ENCODE measurements around the gene JSRP1. TPM values are rescaled to one million over a fixed set of nuclear protein-coding genes. Genes with fewer than 3 reads are reported as not detected.

JSRP1 gene
- total RNA-seq, 2 donors from 2014 or later: 0.64 to 1.3 TPM

DNA sequence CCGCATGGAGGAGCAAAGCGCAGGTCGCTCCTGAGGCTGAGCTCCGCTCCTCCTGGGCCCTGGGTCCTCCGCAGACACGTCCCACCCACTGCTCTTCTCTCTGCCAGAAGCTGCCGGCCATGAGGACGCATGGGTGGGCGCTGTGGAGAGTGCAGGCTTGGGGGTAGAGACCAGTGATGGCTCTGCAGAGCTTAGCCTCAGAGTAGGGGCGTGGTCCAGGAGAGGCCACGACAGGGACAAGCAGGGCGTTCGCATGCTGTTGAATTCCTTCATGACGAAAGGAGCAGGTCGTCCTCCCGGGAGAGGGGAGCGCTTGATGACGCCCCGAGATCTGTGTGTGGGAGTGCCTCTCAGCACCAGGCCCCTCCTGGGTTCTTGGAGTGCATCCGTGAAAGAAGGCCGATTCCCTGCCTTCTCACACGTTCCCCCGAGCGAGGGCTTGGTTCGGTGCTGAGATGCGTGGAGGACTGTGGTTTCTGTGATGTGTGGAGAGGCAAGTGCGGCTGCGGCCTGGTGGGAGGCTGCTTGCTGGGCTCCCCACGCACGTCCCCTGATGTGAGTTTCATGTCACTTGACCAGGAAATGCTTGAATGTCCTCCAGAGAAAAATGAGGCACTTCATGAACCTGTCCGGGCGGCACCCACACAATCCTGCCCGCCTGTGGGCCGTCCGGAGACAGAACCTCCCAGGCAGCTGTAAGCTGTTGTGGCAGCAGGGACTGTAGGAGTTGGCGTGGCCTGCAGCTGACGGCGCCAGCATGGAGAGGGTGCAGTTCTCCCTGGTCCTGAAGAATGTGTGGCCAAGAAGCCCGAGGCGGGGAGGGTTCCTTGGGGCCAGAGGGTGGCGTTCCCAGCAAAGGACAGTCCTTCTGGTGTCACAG is 15.1 kb downstream of the JSRP1 start:
- Histone ChIP-seq H3K36me3 (peaks cover 15% of the 10 kb centered on the region), H3K4me3 (no peak overlapping the region), H3K4me1 (peaks cover 24% of the 10 kb centered on the region), H3K9ac (ENCODE audit: low read depth in 2 of 2, low read length in 2 of 2) (peak overlapping the region; percentile 43 to 57), H3K9me3 (no peaks in the 10 kb centered on the region), H3K27me3 (no peaks in the 10 kb centered on the region), H3K27ac (no peak overlapping the region)
- no peak for DNase-seq
- intact Hi-C loops (cut with DNase I): no loop called here
- no peak for TF ChIP-seq CTCF (IDR thresholded peaks at IDR 0.05)

DNA sequence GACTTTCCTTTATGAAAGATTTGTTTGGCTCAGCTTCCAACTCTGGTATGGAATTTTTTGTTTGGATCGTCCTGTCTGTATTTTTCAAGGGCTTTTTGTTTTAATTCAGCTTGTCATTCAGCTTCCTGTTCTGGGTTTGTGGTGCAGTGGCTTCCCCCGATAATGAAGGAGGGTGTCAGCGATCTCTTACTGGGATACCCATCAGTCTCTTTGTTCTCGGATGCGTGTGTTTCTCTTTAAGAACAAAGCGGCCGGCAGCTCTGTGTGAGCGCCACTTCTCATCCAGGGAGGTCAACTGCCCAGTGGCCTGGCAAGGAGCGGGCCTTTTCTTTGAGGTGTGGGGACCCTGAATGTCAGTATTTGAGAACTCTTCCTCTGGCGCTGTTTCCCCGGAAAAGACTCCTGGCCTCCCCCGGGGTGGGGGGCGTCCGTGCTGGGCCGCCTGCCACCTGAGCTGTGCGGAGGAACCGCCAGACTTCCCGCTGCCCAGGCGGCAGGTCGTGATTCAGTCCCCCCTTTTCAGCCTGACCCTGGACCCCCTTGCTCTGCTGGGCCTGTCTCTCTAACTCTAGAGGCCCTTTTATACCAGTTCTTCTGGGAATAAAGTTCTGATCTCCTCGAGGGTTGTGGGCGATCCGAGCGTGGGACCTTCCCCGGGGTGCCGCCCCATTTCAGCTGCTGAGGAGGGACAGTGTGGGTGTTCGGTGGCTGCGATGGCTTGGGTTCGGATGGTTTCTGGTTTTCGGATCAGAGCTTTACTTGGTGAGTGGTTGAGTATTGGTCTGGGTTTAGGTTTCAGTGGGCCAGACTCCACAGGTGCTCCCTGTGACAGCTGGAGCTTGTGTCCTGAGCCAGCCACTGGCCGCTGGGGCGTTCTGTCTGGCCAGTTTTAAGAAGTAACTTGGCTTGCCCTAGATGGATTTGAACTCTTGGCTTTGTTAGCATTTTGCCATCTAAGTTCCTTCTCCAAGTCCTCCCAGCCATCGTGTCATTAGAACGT is 16.1 kb downstream of the JSRP1 start:
- no peak for TF ChIP-seq CTCF (IDR thresholded peaks at IDR 0.05)
- Histone ChIP-seq H3K9me3 (no peaks in the 10 kb centered on the region), H3K36me3 (peaks cover 11% of the 10 kb centered on the region), H3K27me3 (no peaks in the 10 kb centered on the region), H3K4me1 (peaks cover 26% of the 10 kb centered on the region), H3K4me3 (peak overlapping the region; percentile 21), H3K27ac (peak overlapping the region; percentile 1), H3K9ac (ENCODE audit: low read depth in 2 of 2, low read length in 2 of 2) (peak overlapping the region in 1 of 2 donors; percentile 43)
- intact Hi-C loops (cut with DNase I): loop anchor here (5.0 to 10.0 kb wide), 2 partner anchors 32 to 75 kb away; partner anchors contain the start of gene DOT1L
- DNase-seq: no peak

GRCh38 chr19:2239173-2239572 is 17.0 kb downstream of the JSRP1 start:
- Histone ChIP-seq H3K4me3 (no peak overlapping the region), H3K27ac (peak overlapping the region; percentile 1), H3K27me3 (no peaks in the 10 kb centered on the region), H3K4me1 (peaks cover 32% of the 10 kb centered on the region), H3K9ac (ENCODE audit: low read depth in 2 of 2, low read length in 2 of 2) (no peak overlapping the region), H3K9me3 (no peaks in the 10 kb centered on the region), H3K36me3 (peaks cover 2% of the 10 kb centered on the region)
- intact Hi-C loops (cut with DNase I): loop anchor here (5.0 to 10.0 kb wide), 2 partner anchors 33 to 74 kb away; partner anchors contain the start of gene DOT1L
- no peak for DNase-seq
- no peak for TF ChIP-seq CTCF (IDR thresholded peaks at IDR 0.05)

DNA sequence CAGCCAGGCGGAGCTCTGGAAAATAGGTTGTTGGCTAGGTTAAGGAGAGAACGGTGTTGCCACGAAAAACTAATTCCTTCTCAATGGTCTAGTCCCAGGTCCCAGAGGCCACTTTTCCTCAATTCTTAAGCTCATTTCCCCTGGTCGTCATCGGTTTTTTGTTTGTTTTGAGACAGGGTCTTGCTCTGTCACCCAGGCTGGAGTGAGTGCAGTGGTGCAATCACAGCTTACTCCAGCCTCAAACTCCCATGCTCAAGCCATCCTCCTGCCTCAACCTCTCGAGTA is 18.4 kb downstream of the JSRP1 start:
- H3K27me3 ChIP-seq: no peaks in the 10 kb centered on the region
- no peak for TF ChIP-seq CTCF (IDR thresholded peaks at IDR 0.05)
- no peaks in the 10 kb centered on the region for H3K9me3 ChIP-seq
- peak overlapping the region; percentile 76 to 91 for H3K9ac ChIP-seq (ENCODE audit: low read depth in 2 of 2, low read length in 2 of 2)
- peaks cover 32% of the 10 kb centered on the region for H3K4me1 ChIP-seq
- intact Hi-C loops (cut with DNase I): loop anchor here (5.0 to 10.0 kb wide), 2 partner anchors 34 to 73 kb away; partner anchors contain the start of gene DOT1L
- no peak for DNase-seq
- H3K4me3 ChIP-seq: peak overlapping the region; percentile 97
- H3K36me3 ChIP-seq: no peaks in the 10 kb centered on the region
- no peak overlapping the region for H3K27ac ChIP-seq

Data from colonic mucosa (tissue), 4 donors.